WTC11 (cell line): ENCODE data around the gene SPACA5B.

Experiments used
- IRF2 ChIP-seq: sonication (generic); formaldehyde crosslinking; IDR thresholded peaks from 2 replicates; pipeline ENCODE4 v1.8.0; 2022; ENCODE audit warnings: low read depth, missing genetic modification reagents, borderline replicate concordance
- SOX15 ChIP-seq: fragments of 250-450 bp; sonication (Bioruptor Pico); IDR thresholded peaks from 2 replicates; pipeline ENCODE4 v1.9.0; 2021; ENCODE audit warnings: mild to moderate bottlenecking
- ZNF416 ChIP-seq: fragments of 250-450 bp; sonication (Bioruptor Pico); IDR thresholded peaks from 2 replicates; pipeline ENCODE4 v1.9.0; 2021; ENCODE audit warnings: mild to moderate bottlenecking, inconsistent platforms
- TF ChIP-seq, protein P1 (sequence below): fragments of 200-600 bp; IDR thresholded peaks from 2 replicates; pipeline ENCODE4 v1.8.0; 2022; ENCODE audit warnings: antibody characterized with exemption

DNA sequence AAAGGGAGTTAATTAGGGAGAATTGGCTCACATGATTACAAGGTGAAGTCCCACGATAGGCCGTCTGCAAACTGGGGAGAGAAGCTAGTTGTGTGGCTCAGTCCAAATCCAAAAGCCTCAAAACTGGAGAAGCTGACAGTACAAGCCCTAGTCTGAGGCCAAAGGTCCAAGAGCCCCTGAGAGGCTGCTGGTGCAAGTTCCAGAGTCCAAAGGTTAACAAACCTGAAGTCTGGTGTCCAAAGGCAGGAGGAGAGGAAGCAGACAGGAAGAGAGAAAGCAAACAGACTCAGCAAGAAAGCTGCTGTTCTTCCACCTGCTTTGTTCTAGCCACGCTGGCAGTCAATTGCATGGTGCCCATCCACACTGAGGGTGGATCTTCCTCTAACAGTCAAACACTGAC, 29.0 kb upstream of the SPACA5B start:
- no peak for TF ChIP-seq IRF2
- TF ChIP-seq, protein P1, sequence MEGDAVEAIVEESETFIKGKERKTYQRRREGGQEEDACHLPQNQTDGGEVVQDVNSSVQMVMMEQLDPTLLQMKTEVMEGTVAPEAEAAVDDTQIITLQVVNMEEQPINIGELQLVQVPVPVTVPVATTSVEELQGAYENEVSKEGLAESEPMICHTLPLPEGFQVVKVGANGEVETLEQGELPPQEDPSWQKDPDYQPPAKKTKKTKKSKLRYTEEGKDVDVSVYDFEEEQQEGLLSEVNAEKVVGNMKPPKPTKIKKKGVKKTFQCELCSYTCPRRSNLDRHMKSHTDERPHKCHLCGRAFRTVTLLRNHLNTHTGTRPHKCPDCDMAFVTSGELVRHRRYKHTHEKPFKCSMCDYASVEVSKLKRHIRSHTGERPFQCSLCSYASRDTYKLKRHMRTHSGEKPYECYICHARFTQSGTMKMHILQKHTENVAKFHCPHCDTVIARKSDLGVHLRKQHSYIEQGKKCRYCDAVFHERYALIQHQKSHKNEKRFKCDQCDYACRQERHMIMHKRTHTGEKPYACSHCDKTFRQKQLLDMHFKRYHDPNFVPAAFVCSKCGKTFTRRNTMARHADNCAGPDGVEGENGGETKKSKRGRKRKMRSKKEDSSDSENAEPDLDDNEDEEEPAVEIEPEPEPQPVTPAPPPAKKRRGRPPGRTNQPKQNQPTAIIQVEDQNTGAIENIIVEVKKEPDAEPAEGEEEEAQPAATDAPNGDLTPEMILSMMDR: no peak
- no peak for TF ChIP-seq ZNF416 (CRISPR knock-in tag)
- TF ChIP-seq SOX15 (CRISPR knock-in tag): no peak
